HG02678 (cell line): Measurements from ENCODE around the gene PLEKHH1.
A peak's percentile ranks its signal among the peaks of the same experiment; 100 is the strongest.
"Not testable (repeated sequence)": the region's sequence is repeated elsewhere in the genome, so short reads cannot be mapped to it uniquely, and the experiment has no call there.

Experiments
- ATAC-seq: cut with Tn5 transposase; IDR thresholded peaks from one replicate; pipeline ENCODE4 v1.9.1; 2021; ENCODE audit warnings: mild to moderate bottlenecking, moderate library complexity; ENCODE audit not compliant: unreplicated experiment

PLEKHH1 gene

GRCh38 chr14:67579636-67580035, 46.5 kb downstream of the PLEKHH1 start:
- no peak for ATAC-seq

DNA sequence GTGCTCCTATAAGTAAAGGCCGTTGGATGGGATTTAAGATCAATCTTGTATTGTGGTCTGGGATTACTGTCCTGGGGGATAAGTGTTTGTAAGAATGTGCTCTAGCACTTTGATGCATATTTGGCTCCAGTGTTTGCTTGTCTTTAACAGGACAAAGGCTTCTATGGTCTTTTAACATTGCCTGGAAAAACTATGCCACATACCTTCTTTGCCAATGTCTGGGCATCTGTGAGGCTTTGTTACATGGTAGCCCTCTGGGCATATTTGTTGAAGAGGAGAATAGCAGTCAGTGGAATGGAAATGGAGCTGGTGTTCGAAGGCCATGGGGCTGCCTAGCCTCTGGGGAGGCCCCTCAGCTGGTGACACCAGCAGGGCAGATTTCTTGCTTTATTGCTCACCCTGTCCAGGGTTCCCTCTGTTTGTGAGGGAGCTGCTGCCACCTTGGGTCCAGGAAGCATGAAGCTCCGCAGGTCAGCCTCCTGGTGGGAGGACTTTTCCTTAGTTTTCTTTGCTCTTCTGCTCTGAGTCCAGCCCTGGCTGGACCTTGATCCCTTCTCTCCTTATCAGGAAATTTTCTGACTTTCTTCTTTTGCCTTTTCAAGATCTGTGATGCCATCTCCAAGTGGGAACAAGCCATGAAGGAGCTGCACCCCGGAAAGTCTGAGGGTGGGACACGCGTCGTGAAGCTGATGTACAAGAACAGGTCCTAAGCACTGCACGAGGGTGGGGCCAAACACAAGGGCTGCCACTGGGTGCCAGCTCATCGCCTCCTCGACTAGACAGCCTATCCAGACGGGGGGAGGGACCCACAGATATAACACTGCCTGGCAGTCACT, 47.5 kb downstream of the PLEKHH1 start:
- ATAC-seq = no peak

DNA sequence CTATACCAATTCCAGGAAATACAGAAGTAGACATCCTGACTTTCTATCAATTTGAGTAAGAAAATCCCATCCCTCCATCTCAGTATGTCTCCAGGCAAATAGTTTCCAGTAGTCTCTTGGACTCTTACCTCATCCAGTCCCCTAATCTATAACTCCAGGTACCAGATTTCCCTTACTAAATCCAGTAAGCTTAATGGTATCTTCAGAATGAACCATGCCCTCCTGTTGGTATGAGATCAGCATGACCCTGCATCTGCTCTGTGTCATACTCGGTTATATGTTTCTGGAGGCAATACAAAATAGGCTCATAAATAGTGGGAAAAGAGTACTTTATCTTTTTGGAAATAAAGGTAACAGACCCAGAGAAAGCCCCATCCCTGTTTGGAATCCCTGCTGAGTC, 48.6 kb downstream of the PLEKHH1 start:
- ATAC-seq = no peak

- no peak for ATAC-seq
Observed at GRCh38 chr14:67582061-67582460, 49.0 kb downstream of the PLEKHH1 start.

GRCh38 chr14:67583711-67584644, 50.9 kb downstream of the PLEKHH1 start:
- no peak for ATAC-seq

GRCh38 chr14:67584978-67585377, 51.9 kb downstream of the PLEKHH1 start:
- no peak for ATAC-seq

- no peak for ATAC-seq
Observed at GRCh38 chr14:67586369-67586768, 53.3 kb downstream of the PLEKHH1 start.

- ATAC-seq = no peak
Observed at GRCh38 chr14:67589204-67589770, 56.2 kb downstream of the PLEKHH1 start.

DNA sequence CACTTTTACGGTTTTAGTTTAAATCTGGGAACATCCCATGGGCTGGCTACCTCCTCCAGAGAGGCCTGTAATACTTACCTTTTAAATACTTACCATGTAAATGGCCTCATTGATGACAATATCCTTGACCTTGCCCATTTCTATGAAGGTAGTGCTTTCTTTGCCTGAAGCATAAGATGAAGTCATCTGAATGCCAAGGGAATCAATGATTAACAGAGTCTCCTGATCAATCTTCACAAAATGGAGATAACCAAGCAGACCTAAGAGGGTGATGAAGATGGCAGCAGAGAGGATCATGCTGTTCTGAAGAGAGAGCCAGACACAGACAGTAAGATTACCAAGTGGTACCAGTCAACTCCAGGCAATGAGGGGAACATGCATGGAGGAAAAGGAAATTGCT, 60.6 kb downstream of the PLEKHH1 start:
- not testable (repeated sequence) for ATAC-seq

- no peak for ATAC-seq
Observed at GRCh38 chr14:67595392-67595791, 62.3 kb downstream of the PLEKHH1 start.

DNA sequence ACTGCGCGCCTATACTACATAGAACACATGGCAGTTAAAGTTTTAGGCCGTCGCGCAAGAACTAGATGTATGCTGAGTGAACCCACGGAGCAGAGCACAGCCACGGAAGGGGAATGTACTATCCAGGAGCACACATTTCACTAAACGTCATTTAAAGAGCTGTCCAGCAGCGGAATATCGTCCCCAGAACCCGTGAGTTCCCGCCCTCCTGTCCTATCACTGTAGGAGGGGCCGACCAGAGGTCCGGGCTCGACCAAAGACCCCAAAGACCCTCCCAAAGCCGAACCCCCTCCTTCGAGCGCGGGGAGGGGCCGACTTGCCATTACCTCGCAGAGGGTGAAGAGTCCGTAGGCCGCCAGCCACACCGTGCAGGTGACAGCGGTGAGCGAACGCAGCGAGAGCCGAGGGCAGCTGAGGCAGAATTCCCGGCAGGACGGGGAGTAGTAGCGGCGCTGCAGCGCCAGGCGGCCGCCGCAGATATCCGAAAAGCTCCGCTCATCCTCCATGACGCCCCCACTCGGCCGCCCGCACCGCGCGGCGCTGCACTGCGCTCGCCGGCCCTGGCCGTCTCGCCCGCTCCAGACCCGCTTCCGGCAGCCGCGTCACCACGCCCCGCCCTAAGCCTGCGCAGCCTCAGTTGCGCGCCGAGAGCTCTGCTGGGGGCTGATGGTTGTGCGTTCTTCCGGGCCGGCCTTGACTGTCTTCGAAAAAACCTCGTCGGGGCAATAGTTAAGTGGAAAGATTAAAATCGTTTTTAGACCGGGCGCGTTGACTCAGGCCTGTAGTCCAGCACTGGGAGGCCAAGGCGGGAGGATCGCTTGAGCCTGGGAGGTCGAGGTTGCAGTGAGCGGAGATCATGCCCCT, 66.8 kb downstream of the PLEKHH1 start, which contains the start of gene PIGH:
PIGH (minus strand) TSS at position 571 of the 864 bp plus-strand sequence; CDS start at position 506, 65 bp downstream.
- ATAC-seq = peak; percentile 96

DNA sequence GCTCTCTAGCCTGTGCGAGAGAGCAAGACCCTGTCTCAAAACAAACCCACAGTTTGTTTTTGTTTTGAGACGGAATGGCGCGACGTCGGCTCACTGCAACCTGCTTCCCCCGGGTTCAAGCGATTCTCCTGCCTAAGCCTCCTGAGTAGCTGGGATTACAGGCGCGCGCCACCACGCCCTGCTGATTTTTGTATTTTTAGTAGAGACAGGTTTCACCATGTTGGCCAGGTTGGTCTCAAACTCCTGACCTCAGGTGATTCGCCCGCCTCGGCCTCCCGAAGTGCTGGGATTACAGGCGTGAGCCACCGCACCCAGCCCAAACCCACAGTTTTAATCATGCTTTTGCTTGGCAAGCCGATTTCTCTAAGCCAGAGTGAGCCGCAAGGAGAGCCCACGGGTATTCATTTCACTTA, 67.5 kb downstream of the PLEKHH1 start:
- ATAC-seq = not testable (repeated sequence)

DNA sequence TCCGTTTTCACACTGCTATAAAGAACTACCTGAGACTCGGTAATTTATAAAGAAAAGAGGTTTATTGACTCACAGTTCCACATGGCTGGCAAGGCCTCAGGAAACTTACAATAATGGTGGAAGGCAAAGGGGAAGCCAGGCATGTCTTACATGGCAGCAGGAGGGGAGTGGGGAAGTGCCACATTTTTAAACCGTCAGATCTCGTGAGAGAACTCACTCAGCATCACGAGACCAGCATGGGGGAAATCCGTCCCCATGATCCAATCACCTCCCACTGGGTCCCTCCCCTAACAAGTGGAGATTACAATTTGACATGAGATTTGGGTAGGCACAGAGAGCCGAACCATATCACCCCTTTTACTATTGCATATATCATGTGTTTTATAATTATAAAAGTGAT, 69.0 kb downstream of the PLEKHH1 start:
- no peak for ATAC-seq

DNA sequence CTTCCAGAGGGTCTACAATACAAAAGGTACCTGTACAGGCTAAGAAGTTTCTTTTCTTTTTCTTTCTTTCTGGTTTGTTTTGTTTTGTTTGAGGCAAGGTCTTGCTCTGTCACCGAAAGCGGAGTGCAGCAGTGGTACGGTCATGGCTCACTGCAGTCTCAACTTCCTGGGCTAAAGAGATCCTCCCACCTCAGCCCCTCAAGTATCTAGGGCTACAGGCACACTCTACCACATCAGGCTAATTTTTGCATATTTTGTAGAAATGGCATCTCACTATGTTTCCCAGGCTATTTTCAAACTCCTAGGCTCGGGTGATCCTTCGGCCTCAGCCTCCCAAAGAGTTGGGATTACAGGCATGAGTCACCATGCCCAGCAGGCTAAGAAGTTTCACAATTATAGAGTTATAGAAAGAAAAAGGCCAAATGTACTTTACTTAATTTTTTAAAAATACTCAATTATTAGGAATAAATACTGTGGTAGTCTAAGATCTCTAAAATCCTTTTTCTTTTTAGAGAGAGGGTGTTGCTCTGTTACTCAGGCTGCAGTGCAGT, 70.0 kb downstream of the PLEKHH1 start:
- no peak for ATAC-seq

GRCh38 chr14:67607646-67608045, 74.6 kb downstream of the PLEKHH1 start:
- ATAC-seq = no peak

DNA sequence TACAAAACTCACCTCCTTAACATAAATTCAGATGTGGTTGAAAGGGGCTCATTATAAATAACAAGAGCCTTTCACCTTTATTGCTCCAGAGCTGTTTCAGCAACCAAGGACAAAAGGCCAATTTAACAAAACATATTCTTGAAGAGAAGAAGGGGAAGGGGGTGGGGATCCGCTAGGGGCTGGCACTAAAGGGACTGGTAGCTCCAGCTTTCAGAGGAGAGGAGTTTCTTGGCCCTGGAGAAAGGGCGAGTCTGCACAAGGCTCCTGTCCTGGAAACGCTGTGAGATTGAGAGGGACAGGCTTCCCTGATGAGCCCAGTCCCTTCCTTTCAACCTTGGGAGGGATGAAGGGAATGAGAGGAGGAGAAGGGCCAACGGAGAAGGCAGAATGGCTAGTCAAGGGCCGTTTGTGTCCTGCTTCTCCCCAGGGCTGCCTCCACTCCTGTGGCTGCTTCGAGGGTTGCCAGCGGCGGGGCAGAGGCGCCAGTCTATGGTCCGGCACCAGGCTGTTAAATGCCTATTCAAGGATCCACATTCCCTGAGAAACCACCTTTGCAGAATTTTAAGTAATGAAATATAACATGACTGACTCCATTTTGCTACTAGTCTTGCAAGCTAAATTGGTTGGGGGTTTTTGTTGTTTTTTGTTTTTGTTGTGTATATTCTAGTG, 76.7 kb downstream of the PLEKHH1 start:
- no peak for ATAC-seq

DNA sequence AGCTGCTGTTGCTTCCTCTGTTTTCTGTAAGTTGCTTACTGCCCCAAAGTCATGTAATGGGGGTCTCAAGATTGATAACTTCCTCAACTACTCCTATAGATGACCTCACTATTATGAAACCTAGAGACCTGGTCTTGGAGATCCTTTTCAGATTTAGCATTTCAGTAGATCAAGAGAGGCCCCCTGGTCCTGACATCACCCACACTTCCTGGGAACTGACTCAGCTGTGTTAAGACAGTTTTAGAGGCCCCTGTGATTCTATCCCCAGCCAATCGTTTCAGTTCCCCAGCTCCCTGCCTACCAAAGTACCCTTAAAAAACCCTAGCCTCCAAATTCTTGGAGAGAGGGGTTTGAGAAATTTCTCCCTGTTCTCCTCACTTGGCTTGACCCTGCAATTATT, 77.4 kb downstream of the PLEKHH1 start:
- no peak for ATAC-seq

DNA sequence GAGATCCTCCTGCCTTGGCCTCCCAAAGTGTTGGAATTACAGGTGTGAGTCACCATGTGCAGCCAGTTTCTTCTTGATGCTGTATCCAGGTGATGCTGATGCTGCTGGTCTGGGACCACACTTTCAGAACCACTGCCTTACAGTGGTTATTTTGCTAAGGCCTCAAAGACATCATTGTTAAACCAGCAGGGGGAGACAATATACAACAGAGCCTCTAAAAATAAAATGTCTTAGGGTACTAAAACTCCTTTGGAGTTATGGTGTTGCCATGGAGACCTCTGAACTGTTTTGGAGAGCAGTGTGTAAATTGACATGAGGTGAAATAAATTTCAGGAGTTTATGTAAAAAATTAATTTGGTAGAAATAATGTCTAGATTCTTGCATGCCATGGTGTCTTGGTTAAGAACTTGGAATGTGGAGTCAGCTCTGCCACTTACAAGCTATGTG, 85.5 kb downstream of the PLEKHH1 start:
- no peak for ATAC-seq

GRCh38 chr14:67619446-67620216, 86.5 kb downstream of the PLEKHH1 start, which contains the start of gene ARG2:
ARG2 (plus strand) TSS chr14:67619920; CDS start chr14:67619978, 58 bp downstream.
- ATAC-seq = peak; percentile 97
